Ishikawa (cell line): ENCODE results near the gene MARCHF7.

Source experiments
- CEBPB ChIP-seq: IDR thresholded peaks from 2 replicates; pipeline ENCODE4 v1.6.1; 2012
- CREB1 ChIP-seq: IDR thresholded peaks from 2 replicates; pipeline ENCODE4 v1.6.1; 2012; ENCODE audit warnings: low read depth
- EGR1 ChIP-seq: IDR thresholded peaks from 2 replicates; pipeline ENCODE4 v1.6.1; 2012
- EP300 ChIP-seq: IDR thresholded peaks from 2 replicates; pipeline ENCODE4 v1.6.1; 2012; ENCODE audit warnings: borderline replicate concordance
- FOXM1 ChIP-seq: IDR thresholded peaks from 2 replicates; pipeline ENCODE4 v1.6.1; 2012; ENCODE audit warnings: low read depth, borderline replicate concordance
- NFIC ChIP-seq: IDR thresholded peaks from 2 replicates; pipeline ENCODE4 v1.6.1; 2012
- RAD21 ChIP-seq: IDR thresholded peaks from 2 replicates; pipeline ENCODE4 v1.6.1; 2012; ENCODE audit warnings: low read depth
- TAF1 ChIP-seq: IDR thresholded peaks from 2 replicates; pipeline ENCODE4 v1.6.1; 2012; ENCODE audit warnings: low read depth, mild to moderate bottlenecking
- TCF12 ChIP-seq: IDR thresholded peaks from 2 replicates; pipeline ENCODE4 v1.6.1; 2012; ENCODE audit warnings: low read depth
- TEAD4 ChIP-seq: IDR thresholded peaks from 2 replicates; pipeline ENCODE4 v1.6.1; 2012
- YY1 ChIP-seq: IDR thresholded peaks from 2 replicates; pipeline ENCODE4 v1.6.1; 2012; ENCODE audit warnings: low read depth
- ZBTB7A ChIP-seq: IDR thresholded peaks from 2 replicates; pipeline ENCODE4 v1.6.1; 2012; ENCODE audit warnings: low read depth
- TF ChIP-seq, protein P1 (sequence below): IDR thresholded peaks from 2 replicates; pipeline ENCODE4 v1.6.1; 2012
- TF ChIP-seq, protein P2 (sequence below): IDR thresholded peaks from 2 replicates; pipeline ENCODE4 v1.6.1; 2012
- TF ChIP-seq, protein P3 (sequence below): IDR thresholded peaks from 2 replicates; pipeline ENCODE4 v1.6.1; 2012; ENCODE audit warnings: low read depth, mild to moderate bottlenecking

The MARCHF7 gene

DNA sequence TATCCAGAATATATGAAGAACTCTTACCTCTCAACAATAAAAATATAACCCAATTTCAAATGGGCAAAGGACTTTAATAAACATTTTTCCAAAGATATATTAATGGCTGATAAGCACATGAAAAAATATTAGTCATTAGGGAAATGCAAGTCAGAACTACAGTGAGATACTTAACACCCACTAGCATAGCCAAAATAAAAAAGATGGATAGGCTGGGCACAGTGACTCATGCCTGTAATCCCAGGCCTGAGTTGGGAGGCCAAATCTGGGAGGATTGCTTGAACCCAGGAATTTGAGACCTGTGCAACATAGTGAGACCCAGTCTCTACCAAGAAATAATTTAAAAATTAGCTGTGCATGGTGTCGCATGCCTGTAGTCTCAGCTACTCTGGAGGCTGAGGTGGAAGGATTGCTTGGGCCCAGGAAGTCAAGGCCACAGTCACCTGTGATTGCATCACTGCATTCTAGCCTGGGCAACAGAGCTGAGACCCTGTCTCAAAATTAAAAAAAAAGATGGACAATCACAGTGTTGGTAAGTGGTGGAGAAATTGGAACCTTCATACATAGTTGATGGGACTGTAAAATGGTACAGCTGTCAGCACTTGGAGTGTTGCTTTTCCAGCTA is 25.1 kb downstream of the MARCHF7 start:
- no peak for TF ChIP-seq EGR1
- TF ChIP-seq, protein P1, sequence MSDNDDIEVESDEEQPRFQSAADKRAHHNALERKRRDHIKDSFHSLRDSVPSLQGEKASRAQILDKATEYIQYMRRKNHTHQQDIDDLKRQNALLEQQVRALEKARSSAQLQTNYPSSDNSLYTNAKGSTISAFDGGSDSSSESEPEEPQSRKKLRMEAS: no peak

DNA sequence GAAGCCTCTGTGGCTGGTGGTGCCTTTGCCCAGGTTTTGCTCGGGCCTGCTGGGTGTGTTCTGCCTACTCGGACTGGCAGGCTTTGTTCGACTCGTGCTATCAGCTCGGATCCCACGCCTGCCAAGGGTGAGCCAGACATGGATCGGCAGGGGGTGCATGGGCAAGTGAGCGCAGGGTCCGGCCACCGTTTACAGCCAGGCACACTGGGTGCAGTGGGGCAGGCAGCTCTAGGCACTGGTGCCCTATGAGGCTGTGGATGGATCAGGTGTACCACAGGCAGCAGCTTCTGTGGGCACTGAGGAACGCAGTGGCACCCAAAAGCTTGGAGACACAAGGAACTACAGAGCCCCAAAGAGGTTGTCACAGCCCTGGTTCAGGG is 25.6 kb downstream of the MARCHF7 start:
- TF ChIP-seq TAF1: no peak
- TF ChIP-seq FOXM1: no peak
- TF ChIP-seq, protein P1: no peak
- no peak for TF ChIP-seq CREB1
- no peak for TF ChIP-seq TCF12
- no peak for TF ChIP-seq TEAD4
- TF ChIP-seq, protein P2, sequence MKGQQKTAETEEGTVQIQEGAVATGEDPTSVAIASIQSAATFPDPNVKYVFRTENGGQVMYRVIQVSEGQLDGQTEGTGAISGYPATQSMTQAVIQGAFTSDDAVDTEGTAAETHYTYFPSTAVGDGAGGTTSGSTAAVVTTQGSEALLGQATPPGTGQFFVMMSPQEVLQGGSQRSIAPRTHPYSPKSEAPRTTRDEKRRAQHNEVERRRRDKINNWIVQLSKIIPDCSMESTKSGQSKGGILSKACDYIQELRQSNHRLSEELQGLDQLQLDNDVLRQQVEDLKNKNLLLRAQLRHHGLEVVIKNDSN: no peak
- TF ChIP-seq EGR1: no peak
- TF ChIP-seq ZBTB7A: no peak
- TF ChIP-seq EP300: no peak
- no peak for TF ChIP-seq RAD21

DNA sequence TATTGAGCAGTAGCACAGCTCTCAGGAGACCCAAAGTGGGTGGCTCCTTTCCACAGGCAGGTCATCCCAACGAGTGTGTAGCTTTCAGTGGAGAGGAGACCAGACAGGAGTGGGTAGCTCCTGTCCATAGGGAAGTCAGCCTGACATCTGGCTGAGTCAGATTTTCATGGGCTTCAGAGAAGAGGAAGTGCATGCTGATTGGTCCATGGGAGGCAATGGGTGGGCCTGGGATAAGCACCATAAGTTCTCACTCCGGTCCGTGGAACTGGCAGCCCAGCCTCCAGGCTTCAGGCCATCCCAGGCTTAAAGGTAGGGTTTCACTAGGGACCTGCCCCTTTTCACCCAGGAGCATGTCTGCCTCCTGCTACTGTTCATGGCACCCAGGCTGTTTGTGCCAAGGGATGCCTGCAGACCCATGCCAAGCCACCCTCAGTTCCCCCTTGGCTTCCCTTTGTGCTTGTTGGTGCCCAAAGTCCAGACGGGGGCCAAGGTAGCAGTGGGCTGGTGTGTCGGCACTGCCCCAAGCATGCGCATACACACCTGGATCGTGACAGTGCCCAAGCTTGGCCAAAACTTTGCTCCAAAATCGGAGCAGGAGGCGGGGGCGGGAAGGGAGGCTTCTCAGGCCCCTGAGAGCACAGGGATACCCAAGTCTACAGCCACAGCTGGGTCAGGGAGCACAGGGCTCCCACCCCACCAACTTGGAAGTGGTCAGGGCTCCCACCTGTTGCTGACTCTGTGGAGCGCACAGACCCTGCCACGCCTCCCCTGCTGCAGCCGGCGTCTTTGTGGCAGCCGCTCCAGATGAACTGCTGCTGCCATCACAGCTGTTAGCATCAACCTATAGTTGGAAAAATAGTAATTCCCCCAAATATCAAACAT is 26.4 kb downstream of the MARCHF7 start:
- TF ChIP-seq, protein P2: no peak
- TF ChIP-seq TAF1 (no peak), CREB1 (no peak), ZBTB7A (no peak), RAD21 (no peak), NFIC (no peak), FOXM1 (no peak), EP300 (no peak), TEAD4 (no peak), CEBPB (no peak), TCF12 (no peak), EGR1 (no peak), YY1 (no peak)
- TF ChIP-seq, protein P1: no peak
- TF ChIP-seq, protein P3, sequence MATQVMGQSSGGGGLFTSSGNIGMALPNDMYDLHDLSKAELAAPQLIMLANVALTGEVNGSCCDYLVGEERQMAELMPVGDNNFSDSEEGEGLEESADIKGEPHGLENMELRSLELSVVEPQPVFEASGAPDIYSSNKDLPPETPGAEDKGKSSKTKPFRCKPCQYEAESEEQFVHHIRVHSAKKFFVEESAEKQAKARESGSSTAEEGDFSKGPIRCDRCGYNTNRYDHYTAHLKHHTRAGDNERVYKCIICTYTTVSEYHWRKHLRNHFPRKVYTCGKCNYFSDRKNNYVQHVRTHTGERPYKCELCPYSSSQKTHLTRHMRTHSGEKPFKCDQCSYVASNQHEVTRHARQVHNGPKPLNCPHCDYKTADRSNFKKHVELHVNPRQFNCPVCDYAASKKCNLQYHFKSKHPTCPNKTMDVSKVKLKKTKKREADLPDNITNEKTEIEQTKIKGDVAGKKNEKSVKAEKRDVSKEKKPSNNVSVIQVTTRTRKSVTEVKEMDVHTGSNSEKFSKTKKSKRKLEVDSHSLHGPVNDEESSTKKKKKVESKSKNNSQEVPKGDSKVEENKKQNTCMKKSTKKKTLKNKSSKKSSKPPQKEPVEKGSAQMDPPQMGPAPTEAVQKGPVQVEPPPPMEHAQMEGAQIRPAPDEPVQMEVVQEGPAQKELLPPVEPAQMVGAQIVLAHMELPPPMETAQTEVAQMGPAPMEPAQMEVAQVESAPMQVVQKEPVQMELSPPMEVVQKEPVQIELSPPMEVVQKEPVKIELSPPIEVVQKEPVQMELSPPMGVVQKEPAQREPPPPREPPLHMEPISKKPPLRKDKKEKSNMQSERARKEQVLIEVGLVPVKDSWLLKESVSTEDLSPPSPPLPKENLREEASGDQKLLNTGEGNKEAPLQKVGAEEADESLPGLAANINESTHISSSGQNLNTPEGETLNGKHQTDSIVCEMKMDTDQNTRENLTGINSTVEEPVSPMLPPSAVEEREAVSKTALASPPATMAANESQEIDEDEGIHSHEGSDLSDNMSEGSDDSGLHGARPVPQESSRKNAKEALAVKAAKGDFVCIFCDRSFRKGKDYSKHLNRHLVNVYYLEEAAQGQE: no peak

DNA sequence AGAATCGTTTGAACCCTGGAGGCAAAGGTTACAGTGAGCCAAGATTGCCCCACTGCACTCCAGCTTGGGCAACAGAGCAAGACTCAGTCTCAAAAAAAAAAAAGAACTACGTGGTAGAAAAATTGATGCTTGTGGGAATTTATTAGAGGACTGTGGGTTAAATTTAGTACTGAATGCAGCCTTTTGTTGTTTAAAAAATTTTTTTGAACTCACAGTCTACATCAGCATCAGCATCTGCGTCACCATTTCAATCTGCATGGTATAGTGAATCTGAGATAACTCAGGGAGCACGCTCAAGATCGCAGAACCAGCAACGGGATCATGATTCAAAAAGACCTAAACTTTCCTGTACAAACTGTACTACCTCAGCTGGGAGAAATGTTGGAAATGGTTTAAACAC is 30.5 kb downstream of the MARCHF7 start:
- no peak for TF ChIP-seq TAF1
- TF ChIP-seq, protein P1: no peak
- no peak for TF ChIP-seq TEAD4
- no peak for TF ChIP-seq TCF12
- no peak for TF ChIP-seq YY1
- no peak for TF ChIP-seq ZBTB7A
- no peak for TF ChIP-seq CREB1
- TF ChIP-seq FOXM1: no peak

DNA sequence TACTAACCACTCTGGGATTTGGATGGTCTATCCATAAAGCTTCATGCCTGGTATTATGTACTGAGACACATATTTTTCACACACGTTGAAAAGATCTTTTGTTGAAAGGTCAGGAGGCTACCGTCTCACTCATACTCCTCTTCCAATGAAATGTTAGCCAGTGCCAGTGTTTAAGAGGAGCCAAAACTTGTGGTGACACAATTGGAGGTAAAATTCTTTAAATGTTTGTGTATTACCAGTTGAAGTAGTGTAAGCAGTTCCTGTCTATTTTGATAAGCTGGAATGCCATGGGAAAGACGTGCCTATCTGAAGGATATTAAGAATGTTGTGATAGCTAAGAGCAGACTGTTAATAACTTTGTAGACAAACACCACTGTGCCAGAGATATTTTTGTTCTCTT is 32.1 kb downstream of the MARCHF7 start:
- TF ChIP-seq RAD21: no peak
- TF ChIP-seq NFIC: no peak
- TF ChIP-seq, protein P3: no peak
- no peak for TF ChIP-seq YY1
- TF ChIP-seq CEBPB: no peak
- no peak for TF ChIP-seq EGR1
- TF ChIP-seq, protein P1: no peak
- no peak for TF ChIP-seq TEAD4
- TF ChIP-seq ZBTB7A: no peak
- no peak for TF ChIP-seq FOXM1
- TF ChIP-seq TCF12: no peak
- TF ChIP-seq EP300: no peak
- no peak for TF ChIP-seq CREB1
- TF ChIP-seq TAF1: no peak
- TF ChIP-seq, protein P2: no peak
